Epidermal melanocyte (primary cell): ENCODE data around the gene HS6ST2.

Source experiments
- DNase-seq: peaks from one replicate; pipeline ENCODE4 v3.0.0; 2011; ENCODE audit warnings: low spot score; ENCODE audit not compliant: insufficient read length

HS6ST2 gene

DNA sequence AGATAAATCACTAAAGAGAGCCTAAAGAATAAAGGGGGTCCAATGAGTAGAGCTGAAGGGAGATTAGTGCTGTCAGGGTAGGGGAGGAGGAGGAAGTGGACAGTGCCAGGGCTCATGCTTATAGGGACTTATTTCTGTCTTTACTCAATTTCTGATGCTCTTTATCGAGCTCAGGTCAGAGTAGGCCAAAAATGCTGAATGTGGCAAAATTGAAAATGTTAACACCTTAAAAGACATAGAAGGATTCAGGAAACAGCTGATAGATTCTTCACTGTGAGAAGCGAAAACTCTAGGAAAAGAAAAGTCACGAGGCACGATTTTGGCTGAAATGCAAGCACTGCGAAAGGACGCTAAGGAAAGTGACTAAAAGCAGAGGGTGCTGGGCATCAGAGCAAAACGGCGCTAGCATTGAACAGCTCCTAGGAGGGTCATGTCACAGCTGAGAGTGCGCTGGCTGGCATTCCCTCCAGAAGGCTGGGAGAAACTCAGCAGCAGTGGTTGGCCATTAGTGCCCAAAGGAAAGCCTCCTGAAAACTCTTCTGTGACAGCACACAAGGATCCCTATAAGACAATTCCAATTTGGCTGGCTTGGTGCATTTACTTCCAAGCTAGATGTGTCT, 150.9 kb downstream of the HS6ST2 start:
- DNase-seq, result no peak

DNA sequence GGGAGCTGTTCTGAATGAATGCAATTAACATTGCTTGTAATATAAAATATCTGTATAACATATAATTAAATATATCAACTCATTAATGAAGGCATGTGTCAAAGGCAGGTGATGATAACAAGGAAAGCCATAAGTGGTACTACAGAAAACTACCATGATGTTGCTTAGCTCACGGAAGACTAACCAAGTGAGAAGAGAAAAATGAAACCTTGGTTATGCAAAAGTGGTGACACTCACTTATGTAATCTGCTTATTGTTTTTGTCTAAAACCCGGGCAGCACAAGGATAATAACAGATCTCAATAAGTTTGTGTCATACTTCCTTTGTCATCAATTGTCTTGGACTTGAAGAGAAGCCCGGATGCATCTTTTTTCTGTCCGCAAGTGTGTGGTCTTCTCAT, 156.4 kb downstream of the HS6ST2 start:
- DNase-seq, result no peak

- no peak for DNase-seq
Measured at GRCh38 chrX:132795181-132795580, 163.2 kb downstream of the HS6ST2 start.

- DNase-seq, result no peak
Measured at GRCh38 chrX:132791714-132792113, 166.7 kb downstream of the HS6ST2 start.

DNA sequence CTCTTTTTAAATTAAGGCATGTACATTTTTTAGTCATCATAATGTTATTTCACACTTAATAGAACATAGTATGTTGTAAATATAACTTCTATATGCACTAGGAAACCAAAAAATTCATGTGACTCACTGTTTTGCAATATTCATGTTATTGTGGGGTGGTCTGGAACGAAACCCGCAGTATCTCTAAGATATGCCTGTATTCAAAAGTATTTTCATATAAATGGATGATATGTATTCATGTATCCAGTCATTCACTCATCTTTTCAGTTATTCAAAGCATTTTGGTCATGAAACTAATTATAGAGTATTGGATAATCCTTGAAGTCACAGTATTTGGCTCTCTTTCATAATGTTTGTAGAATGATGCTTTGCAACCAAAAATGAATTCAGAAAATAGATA, 168.1 kb downstream of the HS6ST2 start:
- DNase-seq, result no peak

- no peak for DNase-seq
Measured at GRCh38 chrX:132786217-132786616, 172.2 kb downstream of the HS6ST2 start.

DNA sequence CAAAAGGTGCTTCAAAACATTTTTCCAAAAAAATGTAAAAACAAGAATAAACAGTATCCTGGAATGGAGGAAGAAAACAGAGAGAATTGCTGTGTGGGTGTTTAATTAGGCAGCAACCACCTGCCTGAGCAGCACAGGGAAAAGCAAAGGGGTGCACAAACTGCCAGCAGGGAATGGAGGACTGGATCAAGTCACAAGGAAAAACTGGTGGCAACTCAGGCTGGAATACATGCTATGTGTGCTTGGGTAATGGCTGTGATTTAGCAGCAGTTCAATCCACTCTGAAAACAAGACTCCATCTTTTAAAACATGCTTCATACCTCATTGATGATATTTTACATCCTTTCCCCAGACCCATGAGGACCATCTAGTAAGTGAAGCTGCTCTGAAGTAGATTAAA, 179.5 kb downstream of the HS6ST2 start:
- DNase-seq, result no peak

GRCh38 chrX:132776486-132777210, 181.8 kb downstream of the HS6ST2 start:
- no peak for DNase-seq

- no peak for DNase-seq
Measured at GRCh38 chrX:132775263-132775823, 183.1 kb downstream of the HS6ST2 start.

DNA sequence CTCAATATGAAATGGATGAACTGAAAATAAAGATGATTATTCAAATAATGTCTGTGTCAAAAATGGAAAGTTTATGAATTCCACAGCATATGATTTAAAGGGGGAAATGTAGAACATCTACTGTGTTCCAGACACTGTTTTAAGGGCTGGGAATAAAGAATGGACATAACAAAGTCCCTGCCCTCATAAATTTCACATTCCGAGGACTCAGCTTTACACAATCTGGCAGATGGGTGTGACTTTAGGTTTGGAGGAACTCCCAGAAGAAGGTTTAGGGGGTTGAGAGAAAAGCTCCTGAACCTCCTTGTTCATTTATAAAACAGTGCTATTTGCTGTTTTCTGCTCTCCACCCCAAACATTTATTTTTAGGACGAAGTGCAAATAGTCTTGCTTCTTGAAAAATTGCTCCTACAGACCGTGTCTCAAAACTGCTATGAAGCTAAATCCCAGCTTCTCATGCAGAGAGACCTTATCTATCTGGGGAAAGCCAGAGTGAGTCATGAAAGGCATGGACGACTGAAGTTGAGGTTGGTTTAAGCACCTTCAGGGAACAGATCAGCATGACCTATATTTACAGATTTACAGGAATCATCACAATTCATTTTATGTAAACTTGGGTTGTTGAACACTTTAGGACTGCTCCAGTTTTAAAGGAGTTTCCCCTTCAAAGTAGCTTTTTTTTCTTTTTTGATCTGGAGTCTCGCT, 184.3 kb downstream of the HS6ST2 start:
- DNase-seq, result no peak

DNA sequence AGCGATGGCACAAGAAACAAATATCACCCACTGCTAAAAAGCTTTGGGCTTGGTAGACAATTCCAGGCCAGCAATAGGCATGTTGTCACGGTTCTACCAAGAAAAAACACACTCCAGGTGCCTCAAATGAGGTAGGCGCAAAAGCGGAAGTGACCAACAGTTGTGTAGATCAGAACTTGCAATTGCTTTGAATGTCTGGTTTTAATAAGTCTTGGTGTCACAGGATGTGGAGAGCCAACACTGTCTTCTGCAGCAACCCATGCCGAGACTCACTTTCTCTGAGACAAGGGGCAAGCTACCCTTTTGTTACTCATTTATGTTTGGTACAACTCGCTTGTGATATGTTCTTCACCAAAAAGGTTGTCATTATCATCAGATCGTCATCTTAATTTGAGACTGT, 188.8 kb downstream of the HS6ST2 start:
- no peak for DNase-seq

DNA sequence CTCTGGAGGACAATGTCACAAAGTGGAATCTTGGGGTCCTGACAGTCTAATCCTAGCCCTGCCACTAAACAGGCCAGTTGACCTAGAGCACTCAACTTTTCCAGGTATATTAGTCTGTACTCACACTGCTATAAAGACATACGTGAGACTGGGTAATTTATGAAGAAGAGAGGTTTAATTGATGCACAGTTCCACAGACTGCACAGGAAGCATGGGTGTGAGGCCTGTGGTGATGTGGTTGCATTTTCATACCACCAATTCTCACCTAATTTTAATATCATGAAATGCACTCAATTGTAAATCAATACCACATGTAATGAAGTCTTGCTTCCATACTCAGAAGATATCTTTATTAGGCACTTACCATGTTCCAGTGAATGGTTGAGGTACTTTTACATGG, 192.0 kb downstream of the HS6ST2 start:
- DNase-seq, result no peak

DNA sequence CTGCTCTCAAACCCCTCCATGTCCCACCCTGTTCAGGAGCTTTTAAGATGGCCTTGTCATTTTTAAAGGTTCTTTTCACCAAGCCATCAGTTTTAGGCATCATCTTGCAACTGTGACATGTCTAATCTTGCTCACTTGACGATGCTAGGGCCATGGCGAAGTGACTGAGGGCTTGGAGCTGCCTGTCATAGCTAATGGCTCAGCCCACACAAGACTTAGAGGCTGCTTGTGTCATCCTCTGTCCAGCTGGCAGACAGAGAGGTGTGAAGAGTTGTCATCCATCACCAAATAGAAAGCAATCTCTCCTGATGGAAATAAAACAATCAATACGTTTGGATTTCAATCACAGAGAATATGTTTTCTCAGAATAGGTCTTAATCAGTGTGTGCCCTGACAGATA, 194.9 kb downstream of the HS6ST2 start:
- no peak for DNase-seq

DNA sequence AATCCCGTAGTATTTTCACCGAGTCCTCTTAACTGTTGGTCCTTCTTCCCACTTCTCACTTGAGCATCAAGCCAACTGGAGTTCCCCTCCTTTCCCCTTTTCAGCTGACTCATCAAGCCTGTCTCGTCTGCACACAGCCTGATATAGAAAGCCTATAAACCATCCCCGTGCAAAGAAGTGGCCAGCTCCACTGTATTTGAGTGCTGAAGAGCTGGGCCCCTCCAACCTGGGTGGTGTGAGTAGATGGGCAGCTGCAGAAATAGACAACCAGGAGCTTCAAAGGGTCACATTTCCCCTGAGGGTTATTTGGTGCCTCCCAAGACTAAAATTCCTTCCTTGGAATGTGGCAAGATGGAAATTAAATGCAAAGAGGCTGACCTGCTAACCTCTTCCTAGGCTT, 199.7 kb downstream of the HS6ST2 start:
- DNase-seq, result no peak

DNA sequence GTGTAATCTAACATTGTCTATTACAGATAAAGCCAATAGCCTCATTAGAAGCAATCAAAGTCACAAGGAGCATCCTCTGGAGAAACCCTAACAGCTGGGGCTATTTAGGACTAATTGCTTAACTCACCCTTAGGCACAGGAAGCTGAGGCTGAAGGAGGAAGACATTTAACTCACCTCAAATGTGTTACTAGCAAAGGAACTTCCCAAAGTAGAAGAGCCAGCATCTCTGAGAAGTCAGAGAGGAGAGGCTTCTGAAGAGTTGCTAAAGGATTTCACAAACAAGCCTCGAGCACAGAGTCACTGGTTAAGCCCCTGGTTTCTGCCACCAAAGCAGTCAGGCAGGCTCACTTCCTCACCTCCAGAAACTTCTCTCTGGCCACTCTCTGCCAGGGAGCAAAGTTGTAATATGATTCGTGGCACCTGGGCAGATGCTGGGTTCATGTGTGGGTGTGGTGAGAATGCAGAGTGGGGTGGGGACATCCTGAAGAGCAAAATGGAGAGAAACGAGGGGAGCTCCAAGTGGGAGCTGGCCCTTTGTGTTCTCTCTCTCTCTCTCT, 201.3 kb downstream of the HS6ST2 start:
- no peak for DNase-seq

- DNase-seq, result no peak
Measured at GRCh38 chrX:132756439-132756838, 202.0 kb downstream of the HS6ST2 start.

- DNase-seq, result no peak
Measured at GRCh38 chrX:132751063-132751690, 207.3 kb downstream of the HS6ST2 start.

DNA sequence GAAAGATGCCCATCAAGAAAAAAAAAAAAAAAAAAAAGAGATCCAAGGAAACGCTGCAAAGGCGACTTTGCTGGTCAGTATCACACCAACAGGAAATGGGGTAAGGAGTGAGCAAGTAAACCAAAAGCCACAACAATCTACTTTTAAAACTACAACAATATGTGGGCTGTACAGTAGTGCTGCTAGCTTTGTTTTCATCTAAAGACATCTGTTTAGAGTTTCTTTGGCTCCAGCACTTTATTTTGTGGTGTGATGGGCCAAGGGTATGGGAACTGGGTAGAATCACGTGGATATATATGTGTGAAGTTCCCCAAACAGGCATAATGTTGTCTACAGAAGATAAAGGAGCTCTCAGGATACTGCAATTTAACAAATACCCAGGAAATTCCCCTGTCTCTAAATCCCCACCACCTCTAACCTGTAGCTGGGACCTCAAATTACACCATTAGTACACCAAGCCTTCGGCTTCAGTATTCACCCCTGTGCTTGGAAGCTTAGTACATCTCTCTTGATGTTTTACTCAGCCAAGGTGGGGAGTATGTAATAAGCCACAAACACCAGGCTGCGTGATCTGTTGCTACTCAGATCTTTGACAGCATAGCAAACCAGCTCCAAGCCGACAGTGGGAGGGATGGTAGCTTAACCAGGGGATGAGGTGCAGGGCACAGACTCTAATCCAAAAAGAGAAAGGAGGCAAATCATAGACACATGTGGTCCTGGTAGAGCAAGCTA, 207.9 kb downstream of the HS6ST2 start:
- DNase-seq, result no peak

DNA sequence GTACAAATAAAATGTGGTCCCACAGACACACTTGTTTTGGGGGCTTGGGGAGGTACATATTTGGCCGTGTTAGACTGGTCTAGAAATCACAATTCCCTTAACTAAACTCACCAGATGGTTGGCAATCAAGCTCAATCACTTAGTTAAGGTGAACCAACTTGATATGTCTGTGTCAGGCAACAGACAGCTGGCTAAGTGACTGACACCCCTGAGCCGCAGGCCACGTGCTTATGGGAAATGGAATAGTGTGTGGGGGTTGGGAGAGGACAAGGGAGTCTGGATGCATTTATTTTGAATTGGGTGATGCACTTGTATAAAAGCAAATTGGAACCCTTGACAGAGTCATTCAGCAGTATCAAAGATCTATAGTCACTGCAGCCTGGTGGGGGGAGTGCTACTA, 209.0 kb downstream of the HS6ST2 start:
- DNase-seq, result no peak

DNA sequence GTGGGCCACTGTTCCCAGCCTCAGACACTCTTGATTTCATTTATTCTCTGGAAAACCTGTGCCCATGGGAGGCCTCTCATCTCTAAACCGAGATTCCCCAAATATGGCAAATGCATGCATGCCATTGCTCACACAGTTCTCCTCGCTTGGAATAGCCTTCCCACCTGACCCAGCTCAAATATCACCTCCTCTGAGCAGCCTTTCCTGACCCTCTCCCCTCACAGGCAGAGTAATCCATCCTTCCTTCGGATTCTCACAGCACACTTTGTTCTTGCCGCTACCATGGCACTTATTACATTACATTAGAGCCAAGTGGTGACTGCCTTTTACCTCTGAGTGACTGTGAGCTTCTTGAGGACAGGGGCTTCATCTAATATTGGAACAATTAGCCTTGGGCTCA, 209.5 kb downstream of the HS6ST2 start:
- no peak for DNase-seq

- DNase-seq, result no peak
Measured at GRCh38 chrX:132748268-132748667, 210.2 kb downstream of the HS6ST2 start.
